HG03108 (cell line): ENCODE results near the gene TANC1.
"Not testable (repeated sequence)": the region's sequence is repeated elsewhere in the genome, so short reads cannot be mapped to it uniquely, and the experiment has no call there.

Source experiments
- ATAC-seq: cut with Tn5 transposase; IDR thresholded peaks from one replicate; pipeline ENCODE4 v1.9.1; 2021; ENCODE audit warnings: moderate library complexity; ENCODE audit not compliant: unreplicated experiment

Gene TANC1

GRCh38 chr2:159082119-159082518, 113.7 kb downstream of the TANC1 start:
- ATAC-seq, result no peak

- no peak for ATAC-seq
Measured at GRCh38 chr2:159084384-159085370, 116.2 kb downstream of the TANC1 start.

GRCh38 chr2:159086342-159086741, 117.9 kb downstream of the TANC1 start:
- ATAC-seq, result no peak

GRCh38 chr2:159086826-159087225, 118.4 kb downstream of the TANC1 start:
- ATAC-seq, result no peak

- ATAC-seq, result no peak
Measured at GRCh38 chr2:159088906-159089305, 120.5 kb downstream of the TANC1 start.

GRCh38 chr2:159089543-159089942, 121.1 kb downstream of the TANC1 start:
- ATAC-seq, result no peak

- no peak for ATAC-seq
Measured at GRCh38 chr2:159090514-159091201, 122.2 kb downstream of the TANC1 start.

GRCh38 chr2:159091381-159091780, 122.9 kb downstream of the TANC1 start:
- no peak for ATAC-seq

GRCh38 chr2:159091976-159092375, 123.5 kb downstream of the TANC1 start:
- ATAC-seq, result peak; percentile 46

GRCh38 chr2:159093497-159093896, 125.1 kb downstream of the TANC1 start:
- ATAC-seq, result no peak

GRCh38 chr2:159094173-159094737, 125.8 kb downstream of the TANC1 start:
- ATAC-seq, result no peak

- ATAC-seq, result no peak
Measured at GRCh38 chr2:159095813-159096212, 127.4 kb downstream of the TANC1 start.

- not testable (repeated sequence) for ATAC-seq
Measured at GRCh38 chr2:159096302-159096855, 127.9 kb downstream of the TANC1 start.

GRCh38 chr2:159096901-159097300, 128.5 kb downstream of the TANC1 start:
- no peak for ATAC-seq

GRCh38 chr2:159098361-159098760, 129.9 kb downstream of the TANC1 start:
- no peak for ATAC-seq

- ATAC-seq, result no peak
Measured at GRCh38 chr2:159098921-159099411, 130.5 kb downstream of the TANC1 start.

- no peak for ATAC-seq
Measured at GRCh38 chr2:159101755-159102489, 133.5 kb downstream of the TANC1 start.

GRCh38 chr2:159103411-159103810, 135.0 kb downstream of the TANC1 start:
- ATAC-seq, result no peak

- ATAC-seq, result no peak
Measured at GRCh38 chr2:159106109-159106508, 137.7 kb downstream of the TANC1 start.

GRCh38 chr2:159108181-159108893, 139.9 kb downstream of the TANC1 start:
- no peak for ATAC-seq
